ENCODE measurements around the gene PLEKHS1.

The PLEKHS1 gene

GRCh38 chr10:113711142-113711541, 40.3 kb upstream of the PLEKHS1 start:
- DNase-seq (ENCODE audit: low read depth), result no peak
- H3K4me3 ChIP-seq (ENCODE audit: low read depth, low read length), result no peak overlapping the region
- TF ChIP-seq CTCF (conservative IDR thresholded peaks at IDR 0.05; ENCODE audit: low read depth, low read length), result no peak

DNA sequence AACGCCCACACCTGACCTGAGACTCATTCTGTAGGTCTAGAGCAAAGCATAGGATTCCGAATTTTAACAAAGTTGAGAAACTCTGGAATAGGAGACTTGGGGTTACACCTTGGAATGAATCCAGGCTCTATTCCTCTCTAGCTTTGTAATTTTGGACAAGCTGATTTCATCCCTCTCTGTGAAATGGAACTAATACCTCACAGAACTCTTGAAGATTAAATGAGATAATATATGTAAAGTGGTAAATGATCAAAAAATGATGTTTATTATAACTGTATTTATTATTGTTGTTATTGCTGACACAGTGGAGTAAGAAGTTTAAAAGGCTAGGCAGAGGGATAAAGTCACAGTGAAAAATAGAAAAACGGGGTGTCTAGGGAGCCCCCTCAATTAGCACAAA, 39.5 kb upstream of the PLEKHS1 start:
- TF ChIP-seq CTCF (conservative IDR thresholded peaks at IDR 0.05; ENCODE audit: low read depth, low read length), result no peak
- H3K4me3 ChIP-seq (ENCODE audit: low read depth, low read length), result no peak overlapping the region
- DNase-seq (ENCODE audit: low read depth), result no peak

DNA sequence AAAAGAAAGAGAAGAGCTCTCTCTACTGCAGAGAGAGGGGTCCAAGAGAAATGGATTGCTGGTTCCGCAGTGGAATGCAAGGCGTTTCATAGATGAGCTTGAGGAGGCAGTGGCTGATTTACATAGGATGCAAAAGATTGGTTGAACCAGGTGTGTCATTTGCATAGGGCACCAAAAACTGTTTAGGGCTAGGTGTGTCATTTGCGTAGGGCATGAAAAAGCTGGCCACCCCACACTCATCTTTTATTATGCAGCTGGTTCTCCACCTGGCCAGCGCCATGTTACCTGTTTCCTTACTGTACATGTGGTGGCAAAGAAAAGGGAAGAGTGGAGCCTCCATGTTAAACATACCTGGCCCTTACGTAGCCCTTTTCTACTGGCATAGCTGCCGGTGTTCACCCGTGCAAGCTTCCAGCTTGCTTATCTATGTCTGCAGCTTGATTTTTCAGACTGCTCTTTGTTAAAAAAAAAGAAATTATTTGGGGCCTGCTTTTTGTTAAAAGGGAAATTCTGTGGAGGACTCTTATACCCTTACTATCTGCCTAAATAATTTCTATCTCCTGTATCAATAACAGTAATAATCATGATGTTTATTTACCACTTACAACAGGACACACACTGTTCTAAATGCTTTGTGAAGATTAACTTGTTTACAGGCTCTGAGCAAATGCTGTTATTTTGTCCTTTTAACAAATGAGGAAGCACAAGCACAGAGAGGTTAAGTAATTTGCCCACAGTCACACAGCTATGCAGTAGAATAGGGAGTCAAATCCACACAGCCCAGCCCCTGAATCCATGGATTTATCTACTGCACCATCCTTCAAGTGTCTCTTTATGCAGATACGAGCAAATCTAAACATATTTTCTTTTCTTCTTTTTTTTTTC, 38.5 kb upstream of the PLEKHS1 start:
- TF ChIP-seq CTCF (conservative IDR thresholded peaks at IDR 0.05; ENCODE audit: low read depth, low read length), result no peak
- DNase-seq (ENCODE audit: low read depth), result no peak
- no peak overlapping the region for H3K4me3 ChIP-seq (ENCODE audit: low read depth, low read length)

GRCh38 chr10:113713640-113713982, 37.9 kb upstream of the PLEKHS1 start:
- no peak for DNase-seq (ENCODE audit: low read depth)
- no peak overlapping the region for H3K4me3 ChIP-seq (ENCODE audit: low read depth, low read length)
- TF ChIP-seq CTCF (conservative IDR thresholded peaks at IDR 0.05; ENCODE audit: low read depth, low read length), result no peak

DNA sequence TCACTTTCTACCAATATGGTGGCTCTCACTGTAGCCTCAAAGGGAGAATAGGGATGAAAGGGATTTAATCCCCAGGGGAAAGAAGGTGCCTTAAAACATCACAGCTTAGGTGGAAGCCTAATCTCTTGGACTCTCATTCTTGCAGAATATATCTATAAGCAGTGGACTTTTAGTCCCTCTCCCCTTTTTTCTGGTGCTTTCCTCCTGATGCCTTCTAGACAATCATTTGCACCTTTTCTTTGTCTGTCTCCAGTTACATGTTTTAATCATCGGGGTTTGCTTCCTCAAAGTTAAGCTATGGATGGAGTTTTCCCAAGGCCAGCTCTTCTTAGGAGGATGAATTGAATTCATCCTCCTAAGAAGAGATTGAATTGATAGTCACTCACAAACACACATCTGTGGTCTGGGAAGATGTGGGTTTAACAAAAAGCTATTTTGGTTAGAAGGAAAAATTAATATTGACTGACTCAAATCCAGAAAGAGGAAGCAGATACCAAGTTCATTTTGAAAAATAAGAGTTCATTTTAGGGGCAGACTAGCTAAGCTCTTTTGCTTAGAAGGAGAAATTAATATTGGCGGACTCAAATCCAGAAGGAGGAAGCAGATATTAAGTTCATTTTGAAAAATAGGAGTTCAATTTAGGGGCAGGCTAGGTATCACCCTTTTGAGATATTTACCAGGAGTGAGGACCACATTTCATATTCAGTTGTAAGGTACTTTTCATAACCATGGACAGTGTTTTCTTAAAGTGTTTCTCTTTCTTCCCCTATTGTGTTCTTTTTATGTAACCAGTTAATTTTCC, 35.2 kb upstream of the PLEKHS1 start:
- H3K4me3 ChIP-seq (ENCODE audit: low read depth, low read length), result no peak overlapping the region
- DNase-seq (ENCODE audit: low read depth), result no peak
- TF ChIP-seq CTCF (conservative IDR thresholded peaks at IDR 0.05; ENCODE audit: low read depth, low read length), result no peak

DNA sequence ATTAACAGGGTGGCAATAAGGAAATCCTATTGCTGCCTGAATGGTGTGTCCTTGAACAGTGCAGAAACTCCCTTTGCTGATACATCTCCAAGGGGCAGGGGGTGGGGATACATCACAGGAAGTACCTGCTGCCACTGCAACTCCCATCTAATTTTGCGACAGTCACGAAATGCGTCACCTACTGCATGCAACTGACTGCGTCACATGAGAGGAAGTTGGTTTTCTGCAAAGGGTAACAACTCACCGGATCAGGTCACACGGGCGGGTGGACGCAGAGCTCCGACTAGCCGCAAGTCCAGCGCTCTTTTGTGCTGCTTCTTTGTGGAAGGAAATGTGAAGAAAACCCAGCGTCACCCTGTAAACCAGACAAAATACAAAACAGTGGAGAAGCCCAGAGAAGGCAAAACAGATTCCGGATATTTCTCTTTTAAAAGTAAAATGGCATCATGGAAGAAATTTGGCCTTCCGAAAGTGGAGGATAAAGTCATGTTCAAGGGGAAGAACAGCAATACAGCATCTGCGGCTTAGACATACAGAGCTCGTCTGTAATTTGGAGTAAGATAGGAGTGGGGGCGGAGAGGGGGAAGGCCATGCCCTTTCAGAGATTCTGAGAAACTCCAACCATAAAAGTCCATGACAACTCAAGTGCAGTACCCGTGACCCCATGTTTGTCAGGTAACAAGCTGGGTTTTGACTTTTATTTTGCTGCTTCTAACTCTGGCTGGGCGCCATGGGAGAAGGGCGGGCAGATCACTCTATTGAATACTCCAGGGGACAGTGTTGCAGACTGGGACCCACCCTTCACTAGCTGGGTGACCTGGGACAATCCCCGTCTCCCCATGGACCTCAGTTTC, 32.3 kb upstream of the PLEKHS1 start:
- no peak overlapping the region for H3K4me3 ChIP-seq (ENCODE audit: low read depth, low read length)
- DNase-seq (ENCODE audit: low read depth), result no peak
- TF ChIP-seq CTCF (conservative IDR thresholded peaks at IDR 0.05; ENCODE audit: low read depth, low read length), result no peak

Data from choroid plexus epithelial cell (primary cell).